Measurements from ENCODE around the gene PPIL4.

GRCh38 chr6:149461670-149462069 lies 84.2 kb downstream of the PPIL4 start:
- TF ChIP-seq CTCF (IDR thresholded peaks at IDR 0.05; ENCODE audit: borderline replicate concordance, extremely low read depth, low read length, poor library complexity, severe bottlenecking) (no peak), EZH2 (IDR thresholded peaks at IDR 0.05; ENCODE audit: borderline replicate concordance, low read depth, low read length, severe bottlenecking) (no peak)

All from DND-41 (cell line).